CD1c-positive myeloid dendritic cell (primary cell): ENCODE measurements around the gene CAV2.

ENCODE experiments used
- DNase-seq: peaks from one replicate; pipeline ENCODE4 v3.0.0-alpha.2; 2016; ENCODE audit errors: extremely low spot score

Gene CAV2

GRCh38 chr7:116546916-116547315 is 47.4 kb downstream of the CAV2 start:
- DNase-seq = no peak

GRCh38 chr7:116547347-116547746 is 47.8 kb downstream of the CAV2 start:
- DNase-seq = no peak

- DNase-seq = no peak
These were observed 49.0 kb downstream of the CAV2 start for GRCh38 chr7:116548506-116548905.

- DNase-seq = no peak
These were observed 49.8 kb downstream of the CAV2 start for GRCh38 chr7:116549370-116549769.

GRCh38 chr7:116551692-116552091 is 52.2 kb downstream of the CAV2 start:
- DNase-seq = peak; percentile 24

GRCh38 chr7:116552602-116553001 is 53.1 kb downstream of the CAV2 start:
- no peak for DNase-seq

- DNase-seq = peak; percentile 16
These were observed 53.8 kb downstream of the CAV2 start for GRCh38 chr7:116553168-116553964.

GRCh38 chr7:116554436-116554835 is 54.9 kb downstream of the CAV2 start:
- no peak for DNase-seq

- DNase-seq = no peak
These were observed 55.4 kb downstream of the CAV2 start for GRCh38 chr7:116554911-116555310.

GRCh38 chr7:116557066-116557585 is 57.6 kb downstream of the CAV2 start:
- no peak for DNase-seq

GRCh38 chr7:116557901-116558300 is 58.4 kb downstream of the CAV2 start:
- DNase-seq = no peak
